Measurements from ENCODE around the gene PIP4K2B.

Gene PIP4K2B

DNA sequence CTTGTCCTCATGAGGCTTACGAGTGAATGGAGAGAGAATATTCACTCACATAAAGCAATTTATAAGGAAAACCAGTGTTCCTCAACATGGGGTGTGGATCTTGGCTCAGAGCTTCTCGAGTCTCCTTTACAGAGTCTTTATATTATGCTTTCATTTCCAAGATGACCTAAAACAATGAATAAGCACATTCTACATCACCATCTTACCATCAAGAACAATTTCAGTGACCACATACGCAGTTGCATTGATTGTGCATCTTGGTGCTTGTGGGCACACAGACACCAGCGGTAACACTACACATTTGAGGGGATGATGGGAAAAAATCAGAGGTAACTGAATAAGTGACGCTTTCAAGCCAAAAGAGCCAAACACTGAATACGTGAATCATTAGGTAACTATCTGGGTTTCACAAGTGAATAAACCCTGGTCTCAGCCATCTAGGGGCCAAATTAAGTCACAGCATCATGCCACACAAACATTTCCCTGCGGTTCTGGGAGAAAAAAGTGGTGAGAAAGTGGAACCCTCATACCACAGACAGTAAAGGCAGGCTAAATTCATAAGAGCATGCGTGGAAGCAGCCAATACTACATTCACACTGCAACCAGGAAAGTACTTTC lies 16.3 kb upstream of the PIP4K2B start:
- no peak overlapping the region for H3K4me3 ChIP-seq (ENCODE audit: low read depth, low read length)
- TF ChIP-seq, protein P1, sequence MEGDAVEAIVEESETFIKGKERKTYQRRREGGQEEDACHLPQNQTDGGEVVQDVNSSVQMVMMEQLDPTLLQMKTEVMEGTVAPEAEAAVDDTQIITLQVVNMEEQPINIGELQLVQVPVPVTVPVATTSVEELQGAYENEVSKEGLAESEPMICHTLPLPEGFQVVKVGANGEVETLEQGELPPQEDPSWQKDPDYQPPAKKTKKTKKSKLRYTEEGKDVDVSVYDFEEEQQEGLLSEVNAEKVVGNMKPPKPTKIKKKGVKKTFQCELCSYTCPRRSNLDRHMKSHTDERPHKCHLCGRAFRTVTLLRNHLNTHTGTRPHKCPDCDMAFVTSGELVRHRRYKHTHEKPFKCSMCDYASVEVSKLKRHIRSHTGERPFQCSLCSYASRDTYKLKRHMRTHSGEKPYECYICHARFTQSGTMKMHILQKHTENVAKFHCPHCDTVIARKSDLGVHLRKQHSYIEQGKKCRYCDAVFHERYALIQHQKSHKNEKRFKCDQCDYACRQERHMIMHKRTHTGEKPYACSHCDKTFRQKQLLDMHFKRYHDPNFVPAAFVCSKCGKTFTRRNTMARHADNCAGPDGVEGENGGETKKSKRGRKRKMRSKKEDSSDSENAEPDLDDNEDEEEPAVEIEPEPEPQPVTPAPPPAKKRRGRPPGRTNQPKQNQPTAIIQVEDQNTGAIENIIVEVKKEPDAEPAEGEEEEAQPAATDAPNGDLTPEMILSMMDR (IDR thresholded peaks at IDR 0.05; ENCODE audit: low read depth, low read length, missing control alignments): peak; percentile 63
- DNase-seq: peak; percentile 79
- peaks cover 41% of the 10 kb centered on the region for H3K36me3 ChIP-seq (replicated peaks)
- H3K27ac ChIP-seq: peak overlapping the region; percentile 48
- no peaks in the 10 kb centered on the region for H3K27me3 ChIP-seq (replicated peaks)
- in situ Hi-C loops (cut with HindIII; ENCODE audit: low pct_ligation_motif_present, low sequenced_read_pairs): no loop called here

DNA sequence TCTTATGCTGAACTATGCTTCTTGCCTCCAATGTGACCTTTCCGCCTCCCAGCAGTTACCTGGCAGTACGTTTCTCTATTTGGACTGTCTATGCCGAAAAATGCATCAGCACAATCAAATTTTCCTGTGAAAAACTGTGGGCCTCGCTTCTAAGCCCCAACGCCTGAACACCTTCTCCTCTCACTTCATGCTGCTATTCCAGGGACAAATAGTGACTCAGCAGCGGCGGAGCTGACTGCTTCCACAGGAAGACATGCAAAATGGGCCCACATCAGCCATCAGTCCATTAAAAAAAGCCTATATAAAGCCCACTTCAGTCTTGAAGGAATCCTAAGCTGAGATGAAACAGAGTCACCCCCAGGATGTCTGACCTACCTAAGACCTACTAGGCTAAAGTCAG lies 10.5 kb upstream of the PIP4K2B start:
- DNase-seq: no peak
- in situ Hi-C loops (cut with HindIII; ENCODE audit: low pct_ligation_motif_present, low sequenced_read_pairs): no loop called here
- peaks cover 52% of the 10 kb centered on the region for H3K36me3 ChIP-seq (replicated peaks)
- TF ChIP-seq, protein P1 (IDR thresholded peaks at IDR 0.05; ENCODE audit: low read depth, low read length, missing control alignments): no peak
- H3K27ac ChIP-seq: no peak overlapping the region
- H3K27me3 ChIP-seq (replicated peaks): no peaks in the 10 kb centered on the region
- H3K4me3 ChIP-seq (ENCODE audit: low read depth, low read length): no peak overlapping the region

DNA sequence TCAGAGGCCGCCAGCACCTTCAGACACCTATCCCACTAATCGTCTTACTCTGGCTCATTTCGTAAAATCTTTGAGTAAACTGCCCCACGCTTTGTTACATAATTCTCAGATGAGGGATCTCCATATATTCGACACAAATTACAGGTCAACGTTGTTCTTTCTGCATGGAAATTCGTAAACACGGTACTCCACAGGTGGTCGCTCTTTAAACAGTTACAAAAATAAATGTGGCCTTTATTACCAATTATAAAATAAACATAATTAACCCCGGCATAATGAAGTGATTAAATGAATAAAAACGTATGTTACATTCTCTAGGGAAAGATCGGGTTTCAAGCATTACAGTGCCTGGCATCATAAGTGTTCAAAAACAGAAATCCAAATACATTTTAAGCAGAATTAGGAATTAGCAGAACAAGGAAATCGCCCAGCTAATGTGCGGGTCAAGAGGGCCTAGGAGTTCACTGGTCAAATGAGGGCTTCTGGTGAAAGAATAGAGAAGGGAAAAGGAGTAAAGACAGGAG lies 943 bp upstream of the PIP4K2B start:
- Histone ChIP-seq H3K27me3 (replicated peaks) (no peaks in the 10 kb centered on the region), H3K36me3 (replicated peaks) (peaks cover 25% of the 10 kb centered on the region), H3K4me3 (ENCODE audit: low read depth, low read length) (peak overlapping the region; percentile 88), H3K27ac (peak overlapping the region; percentile 100)
- TF ChIP-seq, protein P1 (IDR thresholded peaks at IDR 0.05; ENCODE audit: low read depth, low read length, missing control alignments): no peak
- in situ Hi-C loops (cut with HindIII; ENCODE audit: low pct_ligation_motif_present, low sequenced_read_pairs): no loop called here
- DNase-seq: no peak

DNA sequence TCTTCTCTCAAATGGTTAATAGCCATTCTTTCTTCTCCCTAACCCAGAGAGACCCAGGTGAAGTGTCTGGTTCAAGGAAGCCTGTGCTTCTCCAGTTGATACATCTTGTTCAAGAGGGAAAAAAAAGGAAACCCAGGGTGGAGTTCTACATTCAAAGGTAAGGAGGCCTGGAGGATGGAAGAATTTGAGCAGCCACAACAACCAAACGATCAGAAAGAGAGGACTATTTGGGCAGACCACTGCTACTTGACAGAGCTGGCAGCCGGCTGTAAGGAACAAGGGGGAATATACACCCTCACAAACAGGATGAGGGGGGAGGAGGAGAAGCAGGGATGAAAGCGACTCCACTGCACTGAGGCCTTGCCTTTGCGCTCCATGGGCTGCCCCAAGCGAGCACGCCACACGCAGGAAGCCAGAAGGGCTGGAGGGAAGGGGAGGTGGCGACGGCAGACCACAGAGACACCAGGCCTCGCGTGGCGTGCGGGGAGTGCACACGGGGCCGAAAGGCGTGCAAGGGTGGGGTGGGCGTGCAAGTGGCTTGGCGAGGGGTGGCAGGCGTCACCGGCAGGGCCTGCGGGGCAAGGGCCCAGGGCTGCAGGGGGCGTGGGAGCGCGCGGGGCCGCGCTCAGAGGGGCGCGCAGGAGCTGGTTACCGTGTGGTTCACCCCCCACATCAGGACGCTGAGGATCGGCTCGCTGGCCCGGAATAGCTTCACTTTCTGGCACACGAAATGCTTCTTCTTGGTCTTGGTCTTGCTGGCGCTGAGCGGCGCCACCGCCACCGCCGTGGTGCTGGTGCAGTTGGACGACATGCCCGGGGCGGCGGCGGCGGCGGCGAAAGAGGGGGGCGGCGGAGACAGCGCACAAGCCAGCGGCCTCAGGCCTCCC lies 499 bp downstream of the PIP4K2B start:
- Histone ChIP-seq H3K36me3 (replicated peaks) (peaks cover 18% of the 10 kb centered on the region), H3K4me3 (ENCODE audit: low read depth, low read length) (peak overlapping the region; percentile 88), H3K27ac (peak overlapping the region; percentile 100), H3K27me3 (replicated peaks) (no peaks in the 10 kb centered on the region)
- DNase-seq: peak; percentile 33
- in situ Hi-C loops (cut with HindIII; ENCODE audit: low pct_ligation_motif_present, low sequenced_read_pairs): no loop called here
- TF ChIP-seq, protein P1 (IDR thresholded peaks at IDR 0.05; ENCODE audit: low read depth, low read length, missing control alignments): no peak

DNA sequence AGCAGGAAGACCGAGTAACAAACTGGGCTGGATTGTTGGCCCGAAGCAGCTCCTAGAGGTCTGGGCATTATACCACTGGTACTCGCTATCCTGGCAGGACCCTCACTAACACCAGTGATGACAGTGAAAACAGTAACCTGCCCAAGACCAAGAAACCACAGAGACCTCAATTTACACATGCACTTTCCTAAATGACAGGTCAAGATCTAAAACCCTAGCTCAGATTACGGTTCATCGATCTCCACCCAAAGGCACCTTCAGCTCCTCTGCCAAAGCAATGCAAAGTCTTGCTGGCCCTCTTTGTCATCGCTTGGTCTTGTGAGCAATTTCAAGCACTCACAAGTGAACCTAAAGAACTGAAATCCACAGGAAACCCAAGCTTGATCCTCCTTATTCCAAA lies 1.5 kb downstream of the PIP4K2B start:
- no peak for DNase-seq
- TF ChIP-seq, protein P1 (IDR thresholded peaks at IDR 0.05; ENCODE audit: low read depth, low read length, missing control alignments): no peak
- in situ Hi-C loops (cut with HindIII; ENCODE audit: low pct_ligation_motif_present, low sequenced_read_pairs): no loop called here
- H3K4me3 ChIP-seq (ENCODE audit: low read depth, low read length): peak overlapping the region; percentile 88
- no peak overlapping the region for H3K27ac ChIP-seq
- H3K36me3 ChIP-seq (replicated peaks): peaks cover 18% of the 10 kb centered on the region
- no peaks in the 10 kb centered on the region for H3K27me3 ChIP-seq (replicated peaks)

Data from brain microvascular endothelial cell (primary cell).